Muscle layer of colon (tissue), 2 donors: ENCODE results near the gene ZYG11A.

Experiments used
- H3K27ac ChIP-seq: one replicate; pipeline ENCODE4 v1.7.0; 2013; ENCODE audit warnings: low read depth, mild to moderate bottlenecking, low read length, moderate library complexity
- H3K27me3 ChIP-seq, 2 donors: one replicate each; pipeline ENCODE4 v1.7.0; 2013; ENCODE audit warnings: low read length in 2 of 2, mild to moderate bottlenecking in 2 of 2; ENCODE audit not compliant: insufficient read depth in 2 of 2, control insufficient read depth in 1 of 2
- H3K36me3 ChIP-seq: one replicate; pipeline ENCODE4 v1.7.0; 2013; ENCODE audit warnings: mild to moderate bottlenecking, low read length; ENCODE audit not compliant: insufficient read depth
- H3K4me1 ChIP-seq: one replicate; pipeline ENCODE4 v1.7.0; 2013; ENCODE audit warnings: mild to moderate bottlenecking, low read length; ENCODE audit not compliant: insufficient read depth
- H3K4me3 ChIP-seq, 2 donors: one replicate each; pipeline ENCODE4 v1.7.0; 2013; ENCODE audit warnings: low read length in 2 of 2, low read depth in 1 of 2, mild to moderate bottlenecking in 1 of 2, moderate library complexity in 1 of 2
- H3K9ac ChIP-seq: one replicate; pipeline ENCODE4 v1.7.0; 2013; ENCODE audit warnings: low read length
- H3K9me3 ChIP-seq: one replicate; pipeline ENCODE4 v1.7.0; 2013; ENCODE audit warnings: mild to moderate bottlenecking, low read length
- donor health status: abdominal sarcoma.
- donor health status: Adenocarcinoma of cecum.

The ZYG11A gene

GRCh38 chr1:52943876-52944416 is 101.4 kb downstream of the ZYG11A start:
- H3K27me3 ChIP-seq: no peaks in the 10 kb centered on the region
- H3K27ac ChIP-seq: no peak overlapping the region

GRCh38 chr1:52944566-52944965 is 102.0 kb downstream of the ZYG11A start:
- H3K9ac ChIP-seq: no peak overlapping the region
- no peak overlapping the region for H3K4me3 ChIP-seq
- no peaks in the 10 kb centered on the region for H3K36me3 ChIP-seq
- H3K9me3 ChIP-seq: no peaks in the 10 kb centered on the region
- H3K4me1 ChIP-seq: no peaks in the 10 kb centered on the region
- H3K27me3 ChIP-seq: no peaks in the 10 kb centered on the region
- H3K27ac ChIP-seq: no peak overlapping the region

More at GRCh38 chr1:52943876-52944416, 101.4 kb downstream of the ZYG11A start:
- H3K4me3 ChIP-seq: no peak overlapping the region
- H3K9ac ChIP-seq: no peak overlapping the region
- H3K4me1 ChIP-seq: no peaks in the 10 kb centered on the region
- H3K36me3 ChIP-seq: no peaks in the 10 kb centered on the region
- no peaks in the 10 kb centered on the region for H3K9me3 ChIP-seq
